HepG2 (cell line): ENCODE results near the gene ZNF226. TPM values are rescaled to one million over a fixed set of nuclear protein-coding genes. Genes with fewer than 3 reads are reported as not detected.

Source experiments
- ETV5 ChIP-seq: IDR thresholded peaks from 2 replicates; pipeline ENCODE4 v1.6.1; 2018; ENCODE audit warnings: missing biosample characterization, missing genetic modification reagents, inconsistent platforms, borderline replicate concordance
- KDM3A ChIP-seq: IDR thresholded peaks from 2 replicates; pipeline ENCODE4 v1.6.1; 2018; ENCODE audit warnings: low read depth, missing compliant biosample characterization
- SPEN ChIP-seq: sonication (generic); formaldehyde crosslinking; IDR thresholded peaks from 2 replicates; pipeline ENCODE4 v1.5.1; 2020; ENCODE audit warnings: low read depth, mild to moderate bottlenecking, missing genetic modification reagents
- SRY ChIP-seq: sonication (generic); formaldehyde crosslinking; IDR thresholded peaks from 2 replicates; pipeline ENCODE4 v1.8.0; 2022; ENCODE audit warnings: mild to moderate bottlenecking, missing genetic modification reagents
- ZBTB49 ChIP-seq: sonication (generic); formaldehyde crosslinking; IDR thresholded peaks from 2 replicates; pipeline ENCODE4 v1.4.0; 2020; ENCODE audit warnings: missing genetic modification reagents, borderline replicate concordance
- ZHX2 ChIP-seq, 2 experiments: sonication (generic) in 1 of 2; formaldehyde crosslinking in 1 of 2; IDR thresholded peaks; 2 replicates each; pipeline versions ENCODE4 v1.6.1 to v1.9.0; 2014 to 2022; ENCODE audit warnings: antibody characterized with exemption in 1 of 2, borderline replicate concordance in 1 of 2, inconsistent platforms in 1 of 2, low read depth in 1 of 2, missing genetic modification reagents in 1 of 2
- ZNF136 ChIP-seq: sonication (generic); formaldehyde crosslinking; IDR thresholded peaks from 2 replicates; pipeline ENCODE4 v1.8.1; 2022; ENCODE audit warnings: low read depth, mild to moderate bottlenecking, moderate library complexity, missing genetic modification reagents
- ZNF18 ChIP-seq: sonication (generic); formaldehyde crosslinking; IDR thresholded peaks from 2 replicates; pipeline ENCODE4 v1.8.0; 2022; ENCODE audit warnings: mild to moderate bottlenecking, missing genetic modification reagents; ENCODE audit not compliant: insufficient replicate concordance
- ZNF597 ChIP-seq: sonication (generic); formaldehyde crosslinking; IDR thresholded peaks from 2 replicates; pipeline ENCODE4 v1.5.0; 2020; ENCODE audit warnings: missing genetic modification reagents
- ZNF678 ChIP-seq: sonication (generic); formaldehyde crosslinking; IDR thresholded peaks from 2 replicates; pipeline ENCODE4 v1.4.0; 2020; ENCODE audit warnings: mild to moderate bottlenecking, missing genetic modification reagents
- ZNF770 ChIP-seq: sonication (generic); formaldehyde crosslinking; IDR thresholded peaks from 2 replicates; pipeline ENCODE4 v1.5.0; 2020; ENCODE audit warnings: mild to moderate bottlenecking, missing genetic modification reagents
- ZNF780A ChIP-seq: sonication (generic); formaldehyde crosslinking; IDR thresholded peaks from 2 replicates; pipeline ENCODE4 v1.8.0; 2022; ENCODE audit warnings: mild to moderate bottlenecking, missing genetic modification reagents, moderate library complexity
- ZNF891 ChIP-seq: sonication (generic); formaldehyde crosslinking; IDR thresholded peaks from 2 replicates; pipeline ENCODE4 v1.5.0; 2020; ENCODE audit warnings: mild to moderate bottlenecking, missing genetic modification reagents
- polyA plus RNA-seq, 8 experiments: library from polyadenylated mRNA; depleted of rRNA in 3 of 8; stranded (reverse) in 7 of 8; unstranded in 1 of 8; fragments of >200 nt; fragmentation: Illumina TruSeq in 4 of 8; extraction: Trizol in 4 of 8; gene quantifications; 2 replicates each; pipeline versions ENCODE4 v1.2.1 to v1.2.3, GENCODE V29; 2011 to 2016; ENCODE audit warnings: low read depth in 4 of 8, missing spikeins in 1 of 8, mixed read lengths in 1 of 8; ENCODE audit not compliant: insufficient read depth in 1 of 8
- total RNA-seq, 5 experiments: library from RNA; depleted of rRNA; stranded (reverse); fragments of >200 nt; fragmentation: Illumina TruSeq; extraction: Trizol; gene quantifications; 2 replicates each; pipeline ENCODE4 v1.2.3, GENCODE V29; 2016; ENCODE audit warnings: low read depth in 1 of 5

Gene ZNF226
- total and polyA plus RNA-seq, 2 of the 13 experiments (the other 11 are each of a cell fraction or from before 2014, with no cell fraction given) = 8.3 to 16.0 TPM

DNA sequence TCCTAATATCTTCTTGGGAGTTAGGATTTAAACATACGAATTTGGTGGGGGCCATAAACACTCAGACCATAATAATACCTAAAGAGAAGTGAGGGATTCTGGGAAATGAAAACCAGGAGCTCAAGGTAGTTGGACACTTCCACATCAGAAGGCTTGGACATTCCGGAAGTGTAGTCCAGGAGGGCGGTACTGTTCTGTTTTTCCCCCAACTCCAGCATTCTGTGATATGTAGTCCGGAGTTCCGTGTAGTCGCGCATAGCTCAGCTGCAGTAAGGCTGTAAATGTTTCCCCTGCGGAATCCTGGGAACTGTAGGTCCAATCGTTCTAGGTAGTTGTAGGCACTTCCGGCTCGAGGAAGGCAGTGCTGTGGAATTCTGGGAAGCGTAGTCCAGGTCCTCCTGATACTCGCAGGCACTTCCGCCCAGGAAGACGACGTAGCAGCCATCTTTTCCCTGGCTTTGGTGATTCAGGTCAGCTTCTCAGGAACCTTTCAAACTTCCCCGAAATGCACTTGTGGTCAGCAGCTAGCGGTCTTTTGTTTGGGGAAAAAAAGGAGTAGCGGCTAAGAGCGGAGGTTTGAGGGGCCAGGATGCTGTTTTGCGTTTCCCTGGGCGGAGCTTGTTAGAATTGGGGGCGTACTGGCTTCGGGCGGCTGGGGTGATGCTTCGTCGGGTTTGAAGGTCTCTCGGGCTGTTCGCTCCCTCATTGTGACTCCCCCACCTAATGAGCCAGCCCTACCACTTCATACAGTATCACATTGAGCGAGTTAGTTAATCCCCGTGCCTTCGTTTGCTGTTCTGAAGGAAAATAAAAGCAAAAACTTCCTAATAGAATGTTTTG is at the start of gene ZNF226 (continued):
- peak; percentile 82 for TF ChIP-seq ETV5 (CRISPR knock-in tag)
- no peak for TF ChIP-seq ZNF770 (CRISPR knock-in tag)
- TF ChIP-seq ZNF136 = no peak
- TF ChIP-seq KDM3A = no peak
- 0 out of 2 replicates have a peak, but pooled peaks have one; percentile 9 for TF ChIP-seq ZNF678 (CRISPR knock-in tag)
- TF ChIP-seq ZNF18 = no peak
- TF ChIP-seq ZNF780A (CRISPR knock-in tag) = no peak
- TF ChIP-seq ZNF891 (CRISPR knock-in tag) = no peak
- TF ChIP-seq SPEN (CRISPR knock-in tag) = peak; percentile 91; the same call in 1 of the 2 replicates
- no peak for TF ChIP-seq SRY (CRISPR knock-in tag)
- TF ChIP-seq ZNF597 (CRISPR knock-in tag) = no peak
- no peak for TF ChIP-seq ZBTB49
- TF ChIP-seq ZHX2 (IDR thresholded peaks at IDR 0.05; ENCODE audit: low read depth) = peak; percentile 69
- TF ChIP-seq ZHX2 (CRISPR knock-in tag; IDR thresholded peaks at IDR 0.05; ENCODE audit: borderline replicate concordance) = no peak
